HG03342 (cell line): ENCODE data around the gene TRPM1.

ENCODE experiments used
- ATAC-seq: cut with Tn5 transposase; IDR thresholded peaks from one replicate; pipeline ENCODE4 v1.9.1; 2021; ENCODE audit warnings: mild to moderate bottlenecking, moderate library complexity; ENCODE audit not compliant: unreplicated experiment

Gene TRPM1

GRCh38 chr15:31084176-31084575 is 17.3 kb downstream of the TRPM1 start:
- ATAC-seq = no peak

- no peak for ATAC-seq
Measured at GRCh38 chr15:31083370-31083780, 18.1 kb downstream of the TRPM1 start.

GRCh38 chr15:31082771-31083369 is 18.7 kb downstream of the TRPM1 start:
- ATAC-seq = no peak

GRCh38 chr15:31081588-31082250 is 19.8 kb downstream of the TRPM1 start:
- no peak for ATAC-seq

GRCh38 chr15:31081056-31081455 is 20.5 kb downstream of the TRPM1 start:
- ATAC-seq = no peak

GRCh38 chr15:31080591-31081014 is 20.9 kb downstream of the TRPM1 start:
- ATAC-seq = no peak

- no peak for ATAC-seq
Measured at GRCh38 chr15:31079519-31079918, 22.0 kb downstream of the TRPM1 start.

- no peak for ATAC-seq
Measured at GRCh38 chr15:31078471-31078870, 23.1 kb downstream of the TRPM1 start.

GRCh38 chr15:31077941-31078340 is 23.6 kb downstream of the TRPM1 start:
- no peak for ATAC-seq

GRCh38 chr15:31077181-31077580 is 24.3 kb downstream of the TRPM1 start:
- no peak for ATAC-seq

- ATAC-seq = no peak
Measured at GRCh38 chr15:31074321-31074720, 27.2 kb downstream of the TRPM1 start.

- no peak for ATAC-seq
Measured at GRCh38 chr15:31070867-31071266, 30.7 kb downstream of the TRPM1 start.

- ATAC-seq = no peak
Measured at GRCh38 chr15:31069360-31070000, 32.0 kb downstream of the TRPM1 start.

GRCh38 chr15:31067890-31068603 is 33.5 kb downstream of the TRPM1 start:
- ATAC-seq = no peak

GRCh38 chr15:31065824-31066223 is 35.7 kb downstream of the TRPM1 start:
- no peak for ATAC-seq

GRCh38 chr15:31062911-31063310 is 38.6 kb downstream of the TRPM1 start:
- ATAC-seq = no peak

- no peak for ATAC-seq
Measured at GRCh38 chr15:31062310-31062847, 39.1 kb downstream of the TRPM1 start.

- ATAC-seq = no peak
Measured at GRCh38 chr15:31060429-31061140, 40.9 kb downstream of the TRPM1 start.

GRCh38 chr15:31058236-31058962 is 43.1 kb downstream of the TRPM1 start:
- no peak for ATAC-seq

- ATAC-seq = no peak
Measured at GRCh38 chr15:31051496-31052080, 49.9 kb downstream of the TRPM1 start.
